ENCODE results near the gene NLRP5. TPM values are rescaled to one million over a fixed set of nuclear protein-coding genes. Genes with fewer than 3 reads are reported as not detected.
A peak's percentile ranks its signal among the peaks of the same experiment; 100 is the strongest.

NLRP5 gene
- total RNA-seq, 1 donor from 2014 or later: not detected

DNA sequence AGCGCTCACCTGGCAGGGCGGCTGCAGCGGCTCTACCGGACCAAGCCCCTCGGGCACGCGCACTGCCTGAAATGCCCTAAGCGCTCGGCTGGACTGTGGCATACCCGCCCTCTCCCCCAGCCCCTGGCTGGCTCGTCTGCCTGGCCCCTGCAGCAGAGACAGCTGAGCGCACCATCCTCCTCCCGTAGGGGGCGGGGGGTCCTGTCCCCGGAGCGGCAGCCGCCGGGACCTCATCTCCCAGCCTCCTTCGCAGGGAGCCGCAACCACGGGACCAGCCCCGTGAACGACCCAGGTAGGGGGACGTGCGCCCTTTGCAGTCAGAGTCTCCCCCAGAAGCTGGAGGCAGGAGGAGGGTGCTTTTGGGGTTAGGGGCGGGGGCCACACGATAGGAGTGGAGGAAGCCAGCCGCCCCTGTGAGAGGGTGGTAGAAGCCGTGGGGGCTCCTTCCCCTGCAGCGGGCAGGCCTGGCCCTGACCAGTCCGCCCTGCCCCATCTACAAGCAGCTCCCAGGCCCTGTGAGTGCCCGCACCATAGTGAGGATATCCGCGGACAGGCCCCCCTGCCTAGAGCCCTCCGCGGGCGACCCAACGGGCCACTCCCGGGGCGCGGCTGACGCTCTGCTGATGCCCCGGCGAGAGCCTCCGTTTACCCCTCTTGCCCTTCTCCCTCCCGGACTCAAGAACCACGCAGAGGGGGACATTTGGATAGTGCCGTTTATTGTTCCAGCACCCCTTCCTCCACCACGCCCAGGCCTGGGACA is 100.3 kb downstream of the NLRP5 start:
- Histone ChIP-seq H3K4me3 (ENCODE audit: low read length in 3 of 3) (no peak overlapping the region), H3K27ac (ENCODE audit: low read depth, low read length) (no peak overlapping the region), H3K27me3 (ENCODE audit: control insufficient read depth in 3 of 3, insufficient read depth in 3 of 3, low read length in 3 of 3) (no peaks in the 10 kb centered on the region), H3K4me1 (ENCODE audit: control insufficient read depth in 3 of 3, insufficient read depth in 3 of 3, low read length in 3 of 3) (peaks cover 0 to 10% (median 8%) of the 10 kb centered on the region in 3 donors), H3K9ac (ENCODE audit: low read depth in 1 of 3, low read length in 3 of 3) (no peak overlapping the region), H3K9me3 (ENCODE audit: control insufficient read depth in 3 of 3, low read length in 3 of 3) (no peaks in the 10 kb centered on the region), H3K36me3 (ENCODE audit: control insufficient read depth in 3 of 3, insufficient read depth in 3 of 3, low read length in 3 of 3) (peaks cover 4 to 7% (median 4%) of the 10 kb centered on the region in 3 donors)

DNA sequence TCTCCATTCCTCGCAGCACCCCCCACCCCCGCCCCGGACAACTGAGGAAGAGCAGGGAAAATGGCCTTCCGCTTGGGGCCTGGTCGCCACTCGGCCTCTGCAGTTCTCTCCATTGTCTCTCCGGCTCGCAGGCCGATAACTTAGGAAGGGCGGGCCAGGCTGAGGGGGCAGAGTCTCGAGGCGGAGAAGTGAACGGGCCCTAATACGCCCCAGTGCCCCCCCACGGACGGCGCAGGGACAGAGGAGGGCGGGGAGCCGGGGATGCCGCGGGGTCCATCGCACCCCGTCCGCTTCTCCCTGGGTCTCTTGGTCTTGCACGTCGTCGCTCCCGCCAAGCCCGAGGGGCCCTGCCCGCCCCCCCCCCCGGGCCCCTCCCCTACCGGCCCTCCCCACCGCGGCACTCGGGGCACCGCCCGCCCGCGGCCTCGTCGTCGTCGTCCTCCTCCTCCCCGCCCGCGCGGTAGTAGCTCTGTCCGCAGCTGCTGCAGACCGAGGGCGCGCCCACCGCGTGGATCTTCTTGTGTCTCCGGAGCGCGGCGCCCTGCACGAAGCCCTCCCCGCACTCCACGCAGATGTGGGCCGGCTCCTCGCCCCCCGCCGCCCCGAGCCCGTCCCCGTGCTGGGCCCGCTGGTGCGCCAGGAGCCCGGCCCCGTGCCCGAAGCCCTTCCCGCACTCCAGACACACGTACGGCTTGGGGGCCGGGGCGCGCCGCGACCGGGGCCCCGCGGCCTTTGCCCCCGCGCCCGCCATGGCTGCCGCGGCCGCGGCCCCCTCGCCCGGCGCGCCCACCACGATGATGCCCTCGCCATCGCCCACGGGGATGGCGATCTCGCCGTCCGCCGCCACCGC is 101.3 kb downstream of the NLRP5 start:
- no peak overlapping the region for H3K4me3 ChIP-seq (ENCODE audit: low read length in 3 of 3)

DNA sequence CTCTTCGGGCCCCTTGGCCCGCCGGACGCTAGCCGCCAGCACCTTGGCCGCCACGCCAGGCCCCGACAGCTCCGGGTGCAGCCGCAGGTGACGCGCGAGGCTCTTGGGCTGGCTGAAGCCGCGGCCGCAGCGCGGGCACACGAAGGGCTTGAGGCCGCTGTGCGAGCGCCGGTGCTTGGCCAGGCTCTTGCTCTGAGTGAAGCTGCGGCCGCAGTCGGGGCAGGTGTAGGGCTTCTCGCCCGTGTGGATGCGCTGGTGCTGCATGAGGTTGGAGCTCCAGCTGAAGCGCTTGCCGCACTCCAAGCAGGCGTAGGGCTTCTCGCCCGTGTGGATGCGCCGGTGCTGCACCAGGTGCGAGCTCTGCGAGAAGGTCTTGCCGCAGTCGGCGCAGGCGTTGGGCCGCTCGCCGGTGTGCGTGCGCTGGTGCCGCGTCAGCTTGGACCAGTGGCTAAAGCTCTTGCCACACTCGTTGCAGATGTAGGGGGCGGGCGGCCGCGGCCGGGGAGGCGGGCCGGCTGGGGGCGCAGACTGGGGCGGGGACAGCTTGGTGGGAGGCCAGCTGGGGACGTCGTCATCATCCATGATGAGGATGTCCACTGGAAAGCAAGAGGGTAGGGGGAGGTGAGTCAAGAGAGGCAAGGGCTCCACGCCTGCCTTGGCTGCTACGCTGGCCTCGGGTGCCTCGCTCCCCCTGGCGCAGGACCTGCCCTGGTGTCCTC is 102.1 kb downstream of the NLRP5 start:
- peaks cover 9 to 16% (median 11%) of the 10 kb centered on the region in 3 donors for H3K36me3 ChIP-seq (ENCODE audit: control insufficient read depth in 3 of 3, insufficient read depth in 3 of 3, low read length in 3 of 3)
- H3K27me3 ChIP-seq (ENCODE audit: control insufficient read depth in 3 of 3, insufficient read depth in 3 of 3, low read length in 3 of 3): no peaks in the 10 kb centered on the region
- H3K9me3 ChIP-seq (ENCODE audit: control insufficient read depth in 3 of 3, low read length in 3 of 3): peaks cover 0 to 3% (median 0%) of the 10 kb centered on the region in 3 donors
- H3K9ac ChIP-seq (ENCODE audit: low read depth in 1 of 3, low read length in 3 of 3): no peak overlapping the region
- H3K4me1 ChIP-seq (ENCODE audit: control insufficient read depth in 3 of 3, insufficient read depth in 3 of 3, low read length in 3 of 3): peaks cover 0 to 10% (median 8%) of the 10 kb centered on the region in 3 donors
- H3K27ac ChIP-seq (ENCODE audit: low read depth, low read length): no peak overlapping the region
- H3K4me3 ChIP-seq (ENCODE audit: low read length in 3 of 3): no peak overlapping the region

More for the DNA sequence above, 101.3 kb downstream of the NLRP5 start:
- H3K9me3 ChIP-seq (ENCODE audit: control insufficient read depth in 3 of 3, low read length in 3 of 3): peaks cover 0 to 3% (median 0%) of the 10 kb centered on the region in 3 donors
- no peak overlapping the region for H3K9ac ChIP-seq (ENCODE audit: low read depth in 1 of 3, low read length in 3 of 3)
- no peaks in the 10 kb centered on the region for H3K27me3 ChIP-seq (ENCODE audit: control insufficient read depth in 3 of 3, insufficient read depth in 3 of 3, low read length in 3 of 3)
- H3K36me3 ChIP-seq (ENCODE audit: control insufficient read depth in 3 of 3, insufficient read depth in 3 of 3, low read length in 3 of 3): peaks cover 4 to 8% (median 6%) of the 10 kb centered on the region in 3 donors
- peaks cover 0 to 10% (median 8%) of the 10 kb centered on the region in 3 donors for H3K4me1 ChIP-seq (ENCODE audit: control insufficient read depth in 3 of 3, insufficient read depth in 3 of 3, low read length in 3 of 3)
- H3K27ac ChIP-seq (ENCODE audit: low read depth, low read length): no peak overlapping the region

DNA sequence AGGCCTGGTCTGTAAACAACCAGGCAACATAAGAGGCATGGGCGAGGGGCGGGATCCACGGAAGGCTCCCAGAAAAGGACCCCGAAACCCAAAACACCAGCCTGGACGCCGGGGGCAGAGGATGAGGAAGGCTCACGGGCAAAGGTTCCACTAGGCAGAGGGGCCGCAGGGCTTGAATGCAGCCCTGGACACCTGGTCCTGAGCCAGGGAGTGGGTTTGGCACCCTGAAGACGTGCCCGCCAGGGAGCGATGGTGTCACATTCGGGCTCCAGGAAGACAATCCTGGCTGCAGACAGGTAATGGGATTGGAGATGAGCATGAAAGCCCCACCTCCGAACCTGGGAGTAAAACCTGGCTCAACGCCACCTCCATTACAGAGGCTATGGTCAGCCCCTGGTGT is 102.8 kb downstream of the NLRP5 start:
- Histone ChIP-seq H3K36me3 (ENCODE audit: control insufficient read depth in 3 of 3, insufficient read depth in 3 of 3, low read length in 3 of 3) (peaks cover 9 to 17% (median 11%) of the 10 kb centered on the region in 3 donors), H3K27me3 (ENCODE audit: control insufficient read depth in 3 of 3, insufficient read depth in 3 of 3, low read length in 3 of 3) (no peaks in the 10 kb centered on the region), H3K9ac (ENCODE audit: low read depth in 1 of 3, low read length in 3 of 3) (no peak overlapping the region), H3K4me1 (ENCODE audit: control insufficient read depth in 3 of 3, insufficient read depth in 3 of 3, low read length in 3 of 3) (peaks cover 0 to 10% (median 8%) of the 10 kb centered on the region in 3 donors), H3K27ac (ENCODE audit: low read depth, low read length) (no peak overlapping the region), H3K4me3 (ENCODE audit: low read length in 3 of 3) (no peak overlapping the region), H3K9me3 (ENCODE audit: control insufficient read depth in 3 of 3, low read length in 3 of 3) (peaks cover 0 to 3% (median 0%) of the 10 kb centered on the region in 3 donors)

DNA sequence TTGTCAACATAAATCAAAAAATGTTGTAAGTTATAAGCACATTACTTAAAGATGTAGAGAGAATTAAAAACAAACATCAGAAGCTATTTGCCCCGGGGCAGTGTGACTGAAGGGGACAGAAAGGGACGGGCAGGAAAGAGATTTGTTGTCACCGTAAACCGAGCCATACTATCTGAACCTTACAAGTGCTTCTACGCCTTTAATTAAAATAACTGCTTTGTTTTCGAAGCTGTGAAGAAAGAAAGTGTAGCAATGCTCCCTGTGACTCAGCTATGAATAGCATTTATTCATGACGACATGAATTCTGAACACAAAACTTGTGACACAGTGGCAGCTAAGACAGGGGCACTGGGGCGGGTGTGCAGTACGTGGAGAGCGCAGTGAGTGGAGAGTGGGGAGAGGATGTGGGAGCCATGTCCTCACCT is 104.5 kb downstream of the NLRP5 start:
- Histone ChIP-seq H3K36me3 (ENCODE audit: control insufficient read depth in 3 of 3, insufficient read depth in 3 of 3, low read length in 3 of 3) (peaks cover 8 to 12% (median 10%) of the 10 kb centered on the region in 3 donors), H3K4me3 (ENCODE audit: low read length in 3 of 3) (no peak overlapping the region), H3K27ac (ENCODE audit: low read depth, low read length) (peak overlapping the region; percentile 19), H3K9me3 (ENCODE audit: control insufficient read depth in 3 of 3, low read length in 3 of 3) (peaks cover 0 to 3% (median 0%) of the 10 kb centered on the region in 3 donors), H3K9ac (ENCODE audit: low read depth in 1 of 3, low read length in 3 of 3) (peak overlapping the region in 1 of 3 donors; percentile 33), H3K4me1 (ENCODE audit: control insufficient read depth in 3 of 3, insufficient read depth in 3 of 3, low read length in 3 of 3) (peaks cover 0 to 10% (median 8%) of the 10 kb centered on the region in 3 donors), H3K27me3 (ENCODE audit: control insufficient read depth in 3 of 3, insufficient read depth in 3 of 3, low read length in 3 of 3) (no peaks in the 10 kb centered on the region)

DNA sequence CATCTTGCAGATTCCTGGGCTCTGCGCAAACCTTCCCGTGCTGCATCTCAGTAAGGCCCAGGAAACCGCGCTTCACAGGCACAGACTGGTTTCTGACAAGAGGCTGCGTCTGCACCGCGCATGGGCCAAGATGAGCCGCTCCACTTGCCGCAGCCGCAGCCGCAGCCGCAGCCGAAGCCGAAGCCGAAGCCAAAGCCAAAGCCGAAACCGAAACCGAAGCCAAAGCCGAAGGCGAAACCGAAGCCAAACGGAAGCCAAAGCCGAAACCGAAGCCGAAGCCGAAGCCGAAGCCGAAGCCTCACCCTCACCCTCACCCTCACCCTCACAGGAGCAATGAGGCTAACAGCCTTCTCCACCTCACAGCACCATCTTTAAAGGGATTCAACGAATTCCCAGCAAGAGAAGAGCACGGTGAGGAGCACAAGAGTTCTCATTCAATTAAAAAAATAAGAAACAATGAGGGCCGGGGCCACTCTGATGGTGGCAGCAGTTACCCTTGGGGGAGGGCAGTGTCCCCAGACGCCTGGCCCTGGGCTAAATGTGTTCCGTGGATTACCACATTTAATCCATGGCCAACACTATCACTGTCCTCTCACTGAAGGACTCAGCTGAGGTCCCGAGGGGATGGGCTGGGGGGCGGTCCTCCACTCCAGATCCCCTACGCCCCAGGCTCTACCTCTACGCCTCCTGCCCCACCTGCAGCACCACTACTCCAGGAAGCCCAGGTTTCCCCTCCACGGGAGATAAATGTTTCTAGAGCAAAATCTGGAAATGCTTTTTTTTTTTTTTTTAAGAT is 105.4 kb downstream of the NLRP5 start:
- H3K27me3 ChIP-seq (ENCODE audit: control insufficient read depth in 3 of 3, insufficient read depth in 3 of 3, low read length in 3 of 3): no peaks in the 10 kb centered on the region
- peaks cover 8 to 12% (median 10%) of the 10 kb centered on the region in 3 donors for H3K36me3 ChIP-seq (ENCODE audit: control insufficient read depth in 3 of 3, insufficient read depth in 3 of 3, low read length in 3 of 3)
- H3K9ac ChIP-seq (ENCODE audit: low read depth in 1 of 3, low read length in 3 of 3): no peak overlapping the region
- no peak overlapping the region for H3K4me3 ChIP-seq (ENCODE audit: low read length in 3 of 3)
- H3K4me1 ChIP-seq (ENCODE audit: control insufficient read depth in 3 of 3, insufficient read depth in 3 of 3, low read length in 3 of 3): peaks cover 0 to 10% (median 8%) of the 10 kb centered on the region in 3 donors
- H3K27ac ChIP-seq (ENCODE audit: low read depth, low read length): peak overlapping the region; percentile 19
- H3K9me3 ChIP-seq (ENCODE audit: control insufficient read depth in 3 of 3, low read length in 3 of 3): peaks cover 0 to 3% (median 0%) of the 10 kb centered on the region in 3 donors

DNA sequence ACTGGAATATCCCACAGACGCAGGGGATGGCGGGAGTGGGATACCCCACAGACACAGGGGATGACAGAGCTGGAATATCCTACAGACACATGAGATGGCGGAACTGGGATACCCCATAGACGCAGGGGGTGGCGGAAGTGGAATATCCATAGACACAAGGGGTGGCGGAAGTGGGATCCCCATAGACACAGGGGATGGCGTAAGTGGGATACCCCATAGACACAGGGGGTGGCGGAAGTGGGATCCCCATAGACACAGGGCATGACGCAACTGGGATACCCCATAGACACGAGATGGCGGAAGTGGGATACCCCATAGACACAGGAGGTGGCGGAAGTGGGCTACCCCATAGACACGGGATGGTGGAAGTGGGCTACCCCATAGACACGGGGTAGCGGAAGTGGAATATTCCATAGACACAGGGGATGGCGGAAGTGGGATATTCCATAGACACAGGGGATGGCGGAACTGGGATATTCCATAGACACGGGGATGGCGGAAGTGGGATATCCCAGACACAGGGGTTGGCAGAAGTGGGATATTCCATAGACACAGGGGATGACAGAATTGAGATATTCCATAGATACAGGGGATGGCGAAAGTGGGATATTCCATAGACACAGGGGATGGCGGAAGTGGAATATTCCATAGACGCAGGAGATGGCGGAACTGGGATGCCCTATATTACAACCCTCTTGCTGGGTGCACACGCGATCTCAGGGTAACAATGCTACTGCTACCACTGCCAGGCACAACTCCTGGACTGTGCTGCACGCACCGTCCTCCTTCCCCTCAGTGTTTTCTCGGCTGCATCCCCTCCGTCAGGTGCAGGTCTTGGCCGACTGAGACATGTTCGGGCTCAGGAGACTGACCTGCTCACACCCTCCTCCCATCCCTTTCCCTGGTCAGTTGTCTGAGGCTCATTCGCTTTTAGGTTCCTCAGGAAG is 106.4 kb downstream of the NLRP5 start:
- Histone ChIP-seq H3K4me3 (ENCODE audit: low read length in 3 of 3) (no peak overlapping the region), H3K9ac (ENCODE audit: low read depth in 1 of 3, low read length in 3 of 3) (no peak overlapping the region), H3K27me3 (ENCODE audit: control insufficient read depth in 3 of 3, insufficient read depth in 3 of 3, low read length in 3 of 3) (no peaks in the 10 kb centered on the region), H3K9me3 (ENCODE audit: control insufficient read depth in 3 of 3, low read length in 3 of 3) (peaks cover 0 to 3% (median 0%) of the 10 kb centered on the region in 3 donors), H3K4me1 (ENCODE audit: control insufficient read depth in 3 of 3, insufficient read depth in 3 of 3, low read length in 3 of 3) (peaks cover 0 to 10% (median 10%) of the 10 kb centered on the region in 3 donors), H3K27ac (ENCODE audit: low read depth, low read length) (no peak overlapping the region), H3K36me3 (ENCODE audit: control insufficient read depth in 3 of 3, insufficient read depth in 3 of 3, low read length in 3 of 3) (peaks cover 8 to 12% (median 10%) of the 10 kb centered on the region in 3 donors)

DNA sequence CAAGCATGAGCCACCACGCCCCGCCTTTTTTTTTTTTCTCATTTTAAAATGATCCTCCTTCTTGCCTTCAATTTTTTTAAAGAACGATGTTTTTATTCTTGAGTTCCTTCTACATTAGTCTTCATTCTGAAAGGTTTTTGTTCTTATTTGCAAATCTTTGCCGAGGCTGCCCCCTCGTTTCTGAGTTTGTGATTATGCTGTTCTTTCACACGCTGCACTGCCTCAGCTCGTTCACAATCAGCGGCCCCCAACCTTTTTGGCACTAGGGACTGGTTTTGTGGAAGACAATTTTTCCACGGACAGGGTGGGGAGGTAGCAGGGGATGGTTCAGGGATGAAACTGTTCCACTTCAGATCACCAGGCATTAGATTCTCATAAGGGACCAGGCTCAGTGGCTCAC is 107.9 kb downstream of the NLRP5 start:
- Histone ChIP-seq H3K36me3 (ENCODE audit: control insufficient read depth in 3 of 3, insufficient read depth in 3 of 3, low read length in 3 of 3) (peaks cover 8 to 16% (median 14%) of the 10 kb centered on the region in 3 donors), H3K27me3 (ENCODE audit: control insufficient read depth in 3 of 3, insufficient read depth in 3 of 3, low read length in 3 of 3) (no peaks in the 10 kb centered on the region), H3K9ac (ENCODE audit: low read depth in 1 of 3, low read length in 3 of 3) (no peak overlapping the region), H3K4me1 (ENCODE audit: control insufficient read depth in 3 of 3, insufficient read depth in 3 of 3, low read length in 3 of 3) (peaks cover 0 to 10% (median 10%) of the 10 kb centered on the region in 3 donors), H3K4me3 (ENCODE audit: low read length in 3 of 3) (no peak overlapping the region), H3K27ac (ENCODE audit: low read depth, low read length) (no peak overlapping the region), H3K9me3 (ENCODE audit: control insufficient read depth in 3 of 3, low read length in 3 of 3) (peaks cover 0 to 3% (median 0%) of the 10 kb centered on the region in 3 donors)

Measured in skeletal muscle tissue (tissue), 4 donors.